ENCODE results near the gene CDR2.
"Not testable (repeated sequence)": the region's sequence is repeated elsewhere in the genome, so short reads cannot be mapped to it uniquely, and the experiment has no call there.

Gene CDR2

GRCh38 chr16:22301423-22301822 lies 73.0 kb downstream of the CDR2 start:
- not testable (repeated sequence) for DNase-seq

DNA sequence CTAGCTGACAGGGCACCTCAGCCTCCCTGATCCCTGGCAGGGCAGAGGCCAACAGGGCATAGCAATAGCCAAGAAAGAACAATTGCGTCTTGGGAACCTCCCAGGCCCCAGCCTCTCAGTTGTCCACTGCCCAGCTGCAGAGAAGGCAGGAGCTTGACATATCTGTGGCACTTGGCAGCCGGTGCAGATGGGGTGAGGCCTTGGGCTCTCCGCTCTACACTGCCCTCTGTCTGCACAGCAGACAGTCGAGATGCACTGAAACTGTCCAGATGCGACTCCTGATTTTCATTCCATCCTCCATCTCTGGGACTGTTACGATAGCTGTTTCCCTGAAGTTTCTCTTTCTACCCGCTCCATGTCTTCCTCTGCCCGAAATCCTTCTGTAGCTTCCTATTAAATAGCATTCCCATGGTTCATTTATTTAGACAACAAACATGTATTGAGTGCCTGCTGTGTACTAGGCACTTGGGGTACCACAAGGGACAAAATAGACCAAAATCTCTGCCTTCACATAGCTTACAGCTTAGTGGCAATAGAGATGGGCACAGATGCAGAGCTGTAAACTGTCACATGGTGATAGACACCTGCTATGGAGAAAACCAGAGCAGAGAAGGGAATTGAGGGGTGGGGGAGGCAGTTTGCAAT lies 73.9 kb downstream of the CDR2 start:
- DNase-seq: no peak

DNA sequence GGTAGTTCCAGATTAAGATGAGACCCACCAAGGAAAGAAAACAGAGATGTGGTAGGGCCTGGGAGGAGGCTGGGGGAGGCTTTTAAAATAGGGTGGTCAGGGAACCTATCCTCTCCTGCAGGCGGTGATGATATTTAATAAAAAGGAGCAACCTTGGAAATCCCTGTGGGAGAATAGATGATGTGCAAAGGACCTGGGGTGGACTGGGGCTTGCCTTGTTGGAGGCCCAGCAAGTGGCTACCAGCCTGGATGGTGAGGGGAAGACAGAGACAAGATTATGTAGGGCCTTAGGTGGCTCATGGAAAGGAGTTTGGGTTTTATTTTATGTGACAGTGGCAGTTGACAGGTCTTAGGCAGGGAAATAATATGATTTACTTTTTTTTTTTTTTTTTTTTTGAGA lies 75.4 kb downstream of the CDR2 start:
- no peak for DNase-seq

GRCh38 chr16:22297871-22298733 lies 76.3 kb downstream of the CDR2 start:
- DNase-seq: no peak

DNA sequence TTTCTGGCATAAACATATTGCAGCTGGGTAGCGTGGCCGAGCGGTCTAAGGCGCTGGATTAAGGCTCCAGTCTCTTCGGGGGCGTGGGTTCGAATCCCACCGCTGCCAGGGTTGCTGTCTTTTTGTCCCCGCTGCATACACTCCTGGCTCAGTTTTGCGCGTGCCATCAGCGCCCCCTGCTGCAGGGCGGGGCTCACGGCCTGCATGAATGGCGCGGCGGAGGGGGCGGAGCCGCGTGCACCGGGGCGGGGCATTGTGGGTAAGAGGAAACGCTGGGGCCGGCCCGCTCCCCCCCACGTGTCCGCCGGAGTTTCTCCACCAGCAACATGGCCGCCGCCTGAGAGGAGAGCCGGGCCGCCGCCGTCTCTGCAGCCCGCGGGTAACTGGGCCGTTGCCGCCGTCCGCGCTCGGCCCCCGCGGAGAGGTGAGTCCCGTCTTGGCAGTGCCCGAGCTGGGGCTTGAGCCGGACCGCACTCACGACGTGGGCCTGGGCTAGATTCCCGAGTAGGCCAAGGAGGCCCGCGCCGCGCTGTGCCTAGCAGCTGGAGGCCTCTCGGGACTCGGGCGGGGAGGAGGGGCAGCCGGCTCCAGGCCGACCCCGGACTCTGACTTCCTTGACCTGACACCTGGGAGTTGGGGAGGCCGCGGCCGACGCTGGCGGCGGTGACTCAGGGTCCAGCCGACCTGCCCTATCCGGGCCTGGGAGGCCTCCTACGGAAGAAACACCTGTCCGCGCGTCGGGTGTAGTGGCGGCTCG lies 77.1 kb downstream of the CDR2 start, which contains the start of gene POLR3E:
Gene POLR3E (plus strand): TSS at position 296 of the 757 bp plus-strand sequence. CDS start 5,560 bp downstream, outside the sequence.
- DNase-seq: peak; percentile 99

DNA sequence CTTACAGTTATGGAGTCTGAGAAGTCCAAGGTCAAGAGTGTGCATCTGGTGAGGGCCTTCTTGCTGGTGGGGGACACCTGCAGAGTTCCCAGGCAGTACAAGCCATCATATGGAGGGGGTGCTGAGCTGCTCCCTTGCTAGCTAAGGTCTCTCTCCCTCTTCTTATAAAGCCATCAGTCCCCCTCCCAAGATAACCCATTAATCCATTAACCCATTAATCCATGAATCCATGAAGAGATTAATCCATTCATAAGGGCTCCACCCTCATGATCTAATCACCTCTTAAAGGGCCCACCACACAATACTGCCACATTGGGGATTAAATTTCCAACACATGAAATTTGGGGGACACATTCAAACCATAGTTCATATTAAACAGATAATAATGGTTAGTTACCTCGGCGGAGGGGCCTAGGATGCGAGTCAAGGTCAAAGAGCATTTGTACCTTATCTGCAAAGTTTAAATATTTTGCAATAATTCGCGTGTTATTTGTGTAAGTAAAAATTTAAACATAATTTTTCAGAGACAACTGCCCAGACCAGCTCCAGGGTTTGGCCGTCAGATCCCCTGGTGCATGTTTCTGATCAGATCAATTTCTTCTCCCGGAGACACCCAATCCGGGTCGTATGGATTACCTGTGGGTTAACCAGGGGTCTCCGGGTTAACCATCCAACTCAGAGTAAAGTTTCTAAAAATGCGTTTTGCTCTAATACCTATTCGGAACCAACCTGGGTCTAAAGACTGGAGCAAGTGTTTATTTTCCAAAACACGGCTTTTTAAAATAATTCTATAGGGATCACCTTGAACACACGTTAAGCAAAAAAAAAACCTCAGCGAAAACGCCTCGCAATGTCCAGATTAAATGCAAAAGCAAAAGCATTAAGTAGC lies 78.0 kb downstream of the CDR2 start:
- no peak for DNase-seq

Data from activated gamma-delta T cell (primary cell).